Measurements from ENCODE around the gene CYLD. TPM values are rescaled to one million over a fixed set of nuclear protein-coding genes. Genes with fewer than 3 reads are reported as not detected.

The CYLD gene
- total RNA-seq, 1 donor from 2014 or later, result 51.2 TPM

DNA sequence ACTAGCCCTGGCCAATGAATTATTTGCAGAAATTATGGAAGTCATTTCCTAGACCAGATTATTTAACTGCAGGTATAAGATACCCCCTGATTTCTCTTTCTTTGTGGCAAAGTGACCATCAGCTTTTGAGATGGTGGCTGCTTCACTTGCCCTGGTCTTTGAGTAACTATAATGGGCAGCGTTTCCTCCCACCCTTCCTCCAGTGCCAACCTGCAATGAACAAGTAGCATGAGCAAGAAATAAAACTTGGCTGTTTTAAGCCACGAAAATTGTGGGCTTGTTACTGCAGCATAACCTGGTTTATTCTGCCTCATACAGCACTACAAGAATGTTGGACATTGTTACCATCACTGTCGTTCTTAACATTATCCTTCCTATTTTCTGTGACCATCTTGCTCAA, 105.3 kb downstream of the CYLD start:
- no peak for DNase-seq

DNA sequence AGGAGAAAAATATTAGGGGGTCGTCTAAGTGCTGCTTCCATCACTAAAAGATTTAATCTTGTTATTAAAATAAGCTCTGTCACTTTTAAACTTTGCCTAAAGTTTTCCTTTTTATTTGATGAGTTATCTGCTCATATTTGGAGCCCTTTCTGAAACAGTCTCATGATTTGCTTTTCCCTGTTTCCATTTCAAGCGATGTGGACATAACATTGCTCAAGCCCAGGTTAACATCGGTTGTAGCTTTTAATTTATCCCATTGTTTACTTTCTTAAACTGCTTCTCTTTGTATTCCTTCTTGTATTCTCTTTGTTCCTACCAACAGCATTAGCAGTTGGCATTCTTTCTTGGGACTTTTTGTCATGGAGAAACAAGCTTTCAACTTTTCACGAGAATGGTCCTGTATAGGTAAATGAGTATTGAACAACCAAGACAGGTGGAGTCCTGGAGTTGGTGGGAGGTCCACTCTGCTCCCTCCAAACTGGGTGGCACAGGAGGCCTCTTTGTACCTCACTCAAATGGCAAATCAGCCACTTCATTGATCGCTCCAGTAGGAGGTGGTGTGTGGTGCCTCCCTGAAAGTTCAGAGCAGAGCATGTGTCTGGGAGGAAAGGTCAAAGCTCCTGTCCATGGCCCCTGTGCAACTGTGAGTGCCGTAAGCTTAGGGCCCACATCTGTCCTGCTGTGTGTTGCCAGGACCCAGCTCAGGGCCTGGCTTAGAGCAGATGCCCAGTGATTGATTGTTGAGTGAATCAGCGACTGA, 107.0 kb downstream of the CYLD start:
- no peak for DNase-seq

Small RNA genes lying within 50 kb of the gene (small RNA-seq; reads per million reads assigned to genes)
- not detected for gene MIR3181

Other genes starting within 250 kb of the CYLD start
- gene NKD1, start 193.7 kb upstream of the CYLD start, total RNA-seq, result 2.2 TPM
- gene SNX20, start 60.8 kb upstream of the CYLD start, total RNA-seq, result 0.16 TPM
- gene NOD2, start 48.5 kb upstream of the CYLD start, total RNA-seq, result 0.16 TPM

Data from occipital lobe (tissue), 3 donors.